ENCODE results near the gene OPHN1.
"Not testable (repeated sequence)": the region's sequence is repeated elsewhere in the genome, so short reads cannot be mapped to it uniquely, and the experiment has no call there.

DNA sequence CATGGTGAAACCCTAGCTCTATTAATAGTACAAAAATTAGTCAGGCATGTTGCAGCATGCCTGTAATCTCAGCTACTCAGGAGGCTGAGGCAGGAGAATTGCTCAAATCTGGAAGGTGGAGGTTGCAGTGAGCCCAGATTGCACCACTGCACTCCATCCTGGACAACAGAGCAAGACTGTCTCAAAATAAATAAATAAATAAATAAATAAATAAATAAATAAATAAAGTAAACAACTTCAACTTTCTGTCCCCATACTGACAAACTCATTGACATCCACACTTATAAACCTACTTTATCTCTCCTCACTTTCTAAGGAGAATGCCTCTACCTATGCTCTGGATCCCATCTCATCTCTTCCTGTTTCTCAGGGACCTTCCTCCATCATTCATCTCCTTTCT, 354.5 kb downstream of the OPHN1 start:
- TF ChIP-seq, protein P1, sequence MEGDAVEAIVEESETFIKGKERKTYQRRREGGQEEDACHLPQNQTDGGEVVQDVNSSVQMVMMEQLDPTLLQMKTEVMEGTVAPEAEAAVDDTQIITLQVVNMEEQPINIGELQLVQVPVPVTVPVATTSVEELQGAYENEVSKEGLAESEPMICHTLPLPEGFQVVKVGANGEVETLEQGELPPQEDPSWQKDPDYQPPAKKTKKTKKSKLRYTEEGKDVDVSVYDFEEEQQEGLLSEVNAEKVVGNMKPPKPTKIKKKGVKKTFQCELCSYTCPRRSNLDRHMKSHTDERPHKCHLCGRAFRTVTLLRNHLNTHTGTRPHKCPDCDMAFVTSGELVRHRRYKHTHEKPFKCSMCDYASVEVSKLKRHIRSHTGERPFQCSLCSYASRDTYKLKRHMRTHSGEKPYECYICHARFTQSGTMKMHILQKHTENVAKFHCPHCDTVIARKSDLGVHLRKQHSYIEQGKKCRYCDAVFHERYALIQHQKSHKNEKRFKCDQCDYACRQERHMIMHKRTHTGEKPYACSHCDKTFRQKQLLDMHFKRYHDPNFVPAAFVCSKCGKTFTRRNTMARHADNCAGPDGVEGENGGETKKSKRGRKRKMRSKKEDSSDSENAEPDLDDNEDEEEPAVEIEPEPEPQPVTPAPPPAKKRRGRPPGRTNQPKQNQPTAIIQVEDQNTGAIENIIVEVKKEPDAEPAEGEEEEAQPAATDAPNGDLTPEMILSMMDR (IDR thresholded peaks at IDR 0.05), result not testable (repeated sequence)
- not testable (repeated sequence) for TF ChIP-seq POLR2A (IDR thresholded peaks at IDR 0.05)

Data from lower leg skin (tissue), 3 donors.